IPS-11a (cell line): Measurements from ENCODE around the gene GRK2.
A peak's percentile ranks its signal among the peaks of the same experiment; 100 is the strongest.
"Not testable (repeated sequence)": the region's sequence is repeated elsewhere in the genome, so short reads cannot be mapped to it uniquely, and the experiment has no call there.

Experiments used
- H3K4me3 ChIP-seq: one replicate; pipeline ENCODE4 v1.5.1; 2013; ENCODE audit warnings: low read depth, low read length, control low read depth

GRK2 gene

GRCh38 chr11:67266449-67267187 lies at the start of gene GRK2:
Gene GRK2, plus strand, starts transcription at chr11:67266473. Its CDS starts 227 bp downstream, at chr11:67266700.
- H3K4me3 ChIP-seq: peak within 1 kb of the TSS; percentile 58

GRCh38 chr11:67227726-67228125 lies 38.5 kb upstream of the GRK2 start:
- H3K4me3 ChIP-seq: no peak overlapping the region

GRCh38 chr11:67230406-67230805 lies 35.9 kb upstream of the GRK2 start:
- no peak overlapping the region for H3K4me3 ChIP-seq

GRCh38 chr11:67230886-67231285 lies 35.4 kb upstream of the GRK2 start:
- no peak overlapping the region for H3K4me3 ChIP-seq

- no peak overlapping the region for H3K4me3 ChIP-seq
Observed at GRCh38 chr11:67233584-67234190, 32.6 kb upstream of the GRK2 start.

- H3K4me3 ChIP-seq: not testable (repeated sequence)
Observed at GRCh38 chr11:67234571-67234970, 31.7 kb upstream of the GRK2 start.

GRCh38 chr11:67237574-67237973 lies 28.7 kb upstream of the GRK2 start:
- no peak overlapping the region for H3K4me3 ChIP-seq

- H3K4me3 ChIP-seq: no peak overlapping the region
Observed at GRCh38 chr11:67238894-67239782, 27.1 kb upstream of the GRK2 start.

GRCh38 chr11:67239783-67240575 lies 26.3 kb upstream of the GRK2 start:
- peak overlapping the region; percentile 99 for H3K4me3 ChIP-seq

- peak overlapping the region; percentile 99 for H3K4me3 ChIP-seq
Observed at GRCh38 chr11:67240576-67241389, 25.5 kb upstream of the GRK2 start.

- no peak overlapping the region for H3K4me3 ChIP-seq
Observed at GRCh38 chr11:67242548-67242947, 23.7 kb upstream of the GRK2 start.

GRCh38 chr11:67243051-67243450 lies 23.2 kb upstream of the GRK2 start:
- H3K4me3 ChIP-seq: no peak overlapping the region

GRCh38 chr11:67245046-67245445 lies 21.2 kb upstream of the GRK2 start:
- no peak overlapping the region for H3K4me3 ChIP-seq

- no peak overlapping the region for H3K4me3 ChIP-seq
Observed at GRCh38 chr11:67247946-67248550, 18.2 kb upstream of the GRK2 start.

GRCh38 chr11:67248653-67249052 lies 17.6 kb upstream of the GRK2 start:
- no peak overlapping the region for H3K4me3 ChIP-seq

- H3K4me3 ChIP-seq: no peak overlapping the region
Observed at GRCh38 chr11:67250059-67251043, 15.9 kb upstream of the GRK2 start.

- no peak overlapping the region for H3K4me3 ChIP-seq
Observed at GRCh38 chr11:67251841-67252240, 14.4 kb upstream of the GRK2 start.

GRCh38 chr11:67252831-67253239 lies 13.4 kb upstream of the GRK2 start:
- H3K4me3 ChIP-seq: no peak overlapping the region
